ENCODE results near the gene SUPT5H. TPM values are rescaled to one million over a fixed set of nuclear protein-coding genes. Genes with fewer than 3 reads are reported as not detected.
A peak's percentile ranks its signal among the peaks of the same experiment; 100 is the strongest.

Gene SUPT5H
- total RNA-seq, 1 donor from 2014 or later = 106 TPM

GRCh38 chr19:39403331-39404312 lies 41.8 kb upstream of the SUPT5H start:
- DNase-seq (ENCODE audit: low spot score) = no peak
- peak overlapping the region; percentile 100 for H3K27ac Mint-ChIP-seq (ENCODE audit: unreplicated experiment)
- H3K4me3 Mint-ChIP-seq (ENCODE audit: unreplicated experiment) = peak overlapping the region; percentile 82
- no peaks in the 10 kb centered on the region for H3K27me3 Mint-ChIP-seq (ENCODE audit: low read depth)
- H3K36me3 Mint-ChIP-seq (ENCODE audit: low read depth) = peaks cover 9% of the 10 kb centered on the region
- no peaks in the 10 kb centered on the region for H3K9me3 Mint-ChIP-seq (ENCODE audit: low read depth)
- TF ChIP-seq, protein P1, sequence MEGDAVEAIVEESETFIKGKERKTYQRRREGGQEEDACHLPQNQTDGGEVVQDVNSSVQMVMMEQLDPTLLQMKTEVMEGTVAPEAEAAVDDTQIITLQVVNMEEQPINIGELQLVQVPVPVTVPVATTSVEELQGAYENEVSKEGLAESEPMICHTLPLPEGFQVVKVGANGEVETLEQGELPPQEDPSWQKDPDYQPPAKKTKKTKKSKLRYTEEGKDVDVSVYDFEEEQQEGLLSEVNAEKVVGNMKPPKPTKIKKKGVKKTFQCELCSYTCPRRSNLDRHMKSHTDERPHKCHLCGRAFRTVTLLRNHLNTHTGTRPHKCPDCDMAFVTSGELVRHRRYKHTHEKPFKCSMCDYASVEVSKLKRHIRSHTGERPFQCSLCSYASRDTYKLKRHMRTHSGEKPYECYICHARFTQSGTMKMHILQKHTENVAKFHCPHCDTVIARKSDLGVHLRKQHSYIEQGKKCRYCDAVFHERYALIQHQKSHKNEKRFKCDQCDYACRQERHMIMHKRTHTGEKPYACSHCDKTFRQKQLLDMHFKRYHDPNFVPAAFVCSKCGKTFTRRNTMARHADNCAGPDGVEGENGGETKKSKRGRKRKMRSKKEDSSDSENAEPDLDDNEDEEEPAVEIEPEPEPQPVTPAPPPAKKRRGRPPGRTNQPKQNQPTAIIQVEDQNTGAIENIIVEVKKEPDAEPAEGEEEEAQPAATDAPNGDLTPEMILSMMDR (IDR thresholded peaks at IDR 0.05) = no peak
- H3K4me1 Mint-ChIP-seq (ENCODE audit: low read depth) = peaks cover 59% of the 10 kb centered on the region

- H3K4me3 Mint-ChIP-seq (ENCODE audit: unreplicated experiment) = no peak overlapping the region
- H3K9me3 Mint-ChIP-seq (ENCODE audit: low read depth) = no peaks in the 10 kb centered on the region
- no peaks in the 10 kb centered on the region for H3K27me3 Mint-ChIP-seq (ENCODE audit: low read depth)
- TF ChIP-seq, protein P1 (IDR thresholded peaks at IDR 0.05) = no peak
- DNase-seq (ENCODE audit: low spot score) = no peak
- peaks cover 12% of the 10 kb centered on the region for H3K36me3 Mint-ChIP-seq (ENCODE audit: low read depth)
- peaks cover 64% of the 10 kb centered on the region for H3K4me1 Mint-ChIP-seq (ENCODE audit: low read depth)
- H3K27ac Mint-ChIP-seq (ENCODE audit: unreplicated experiment) = peak overlapping the region; percentile 99
Measured at GRCh38 chr19:39405261-39405957, 40.0 kb upstream of the SUPT5H start.

GRCh38 chr19:39405958-39406655 lies 39.3 kb upstream of the SUPT5H start:
- Mint-ChIP-seq H3K27me3 (ENCODE audit: low read depth) (no peaks in the 10 kb centered on the region), H3K9me3 (ENCODE audit: low read depth) (no peaks in the 10 kb centered on the region), H3K4me3 (ENCODE audit: unreplicated experiment) (peak overlapping the region; percentile 90), H3K27ac (ENCODE audit: unreplicated experiment) (peak overlapping the region; percentile 99), H3K36me3 (ENCODE audit: low read depth) (peaks cover 12% of the 10 kb centered on the region), H3K4me1 (ENCODE audit: low read depth) (peaks cover 68% of the 10 kb centered on the region)
- TF ChIP-seq, protein P1 (IDR thresholded peaks at IDR 0.05) = no peak
- no peak for DNase-seq (ENCODE audit: low spot score)

DNA sequence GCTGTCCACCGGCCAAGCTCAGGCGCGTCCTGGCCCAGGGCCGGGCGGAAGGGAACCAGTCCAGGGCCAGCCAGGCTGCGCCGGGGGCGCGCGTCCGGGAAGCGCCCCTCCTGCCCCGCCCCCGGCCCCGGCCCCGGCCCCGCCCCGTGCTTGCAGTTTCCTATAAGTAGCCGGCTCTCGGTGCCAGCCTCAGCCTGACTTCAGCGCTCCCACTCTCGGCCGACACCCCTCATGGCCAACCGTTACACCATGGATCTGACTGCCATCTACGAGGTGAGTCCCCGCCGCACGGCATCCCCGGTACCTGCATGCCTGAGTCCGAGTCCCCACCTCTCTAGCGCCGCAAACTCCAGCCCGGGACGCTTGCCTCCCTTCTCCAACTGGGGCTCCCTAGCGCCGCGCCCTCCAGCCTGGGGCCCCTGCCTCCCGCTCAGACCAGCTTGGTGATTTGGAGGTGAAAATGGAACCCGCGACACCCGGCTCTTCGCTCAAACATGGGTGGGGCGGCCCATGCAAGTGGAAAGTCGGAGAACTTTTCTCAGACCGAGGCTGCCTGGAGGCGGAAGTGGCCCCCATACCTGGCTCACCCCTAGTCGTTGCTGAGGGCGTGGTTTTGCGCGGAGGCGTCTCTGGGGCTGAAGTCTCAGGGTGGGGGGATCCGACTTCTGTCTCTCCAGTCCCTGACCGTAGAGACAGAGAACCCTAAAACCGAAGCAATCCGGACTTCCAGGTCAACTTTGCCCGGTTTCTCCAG lies 38.5 kb upstream of the SUPT5H start, which contains the start of gene ZFP36:
Gene ZFP36, plus strand, starts transcription at position 192 of the 754 bp plus-strand sequence. Its CDS starts 58 bp downstream, at position 250.
- H3K4me3 Mint-ChIP-seq (ENCODE audit: unreplicated experiment) = peak within 1 kb of the TSS; percentile 90
- no peak for DNase-seq (ENCODE audit: low spot score)
- TF ChIP-seq, protein P1 (IDR thresholded peaks at IDR 0.05) = peak; percentile 19
- peak within 1 kb of the TSS; percentile 99 for H3K27ac Mint-ChIP-seq (ENCODE audit: unreplicated experiment)
- H3K9me3 Mint-ChIP-seq (ENCODE audit: low read depth) = no peaks in the 10 kb centered on the region
- peaks cover 12% of the 10 kb centered on the region for H3K36me3 Mint-ChIP-seq (ENCODE audit: low read depth)
- H3K27me3 Mint-ChIP-seq (ENCODE audit: low read depth) = no peaks in the 10 kb centered on the region
- H3K4me1 Mint-ChIP-seq (ENCODE audit: low read depth) = peaks cover 67% of the 10 kb centered on the region

All from chondrocyte (in vitro differentiated cells).